Loucy (cell line): ENCODE results near the gene PRIMA1.

Source experiments
- H2AFZ ChIP-seq: fragments of 200-600 bp; sonication (generic); 2 replicates; pipeline ENCODE4 v1.6.0; 2016; ENCODE audit warnings: antibody characterized with exemption, mild to moderate bottlenecking, low read length, moderate library complexity
- H3F3A ChIP-seq: fragments of 200-600 bp; 2 replicates; pipeline ENCODE4 v1.6.0; 2016; ENCODE audit warnings: antibody characterized with exemption, low read depth, mild to moderate bottlenecking
- H3K27me3 ChIP-seq: fragments of 200-600 bp; sonication (generic); 2 replicates; pipeline ENCODE4 v1.6.1; 2014; ENCODE audit warnings: low read length, mild to moderate bottlenecking; ENCODE audit not compliant: insufficient read depth, poor library complexity, severe bottlenecking
- H3K36me3 ChIP-seq: fragments of 200-600 bp; sonication (generic); 2 replicates; pipeline ENCODE4 v1.6.1; 2016; ENCODE audit warnings: low read length; ENCODE audit not compliant: insufficient read depth
- H3K4me1 ChIP-seq: fragments of 200-600 bp; sonication (generic); 2 replicates; pipeline ENCODE4 v1.5.1; 2014; ENCODE audit warnings: low read length, mild to moderate bottlenecking; ENCODE audit not compliant: insufficient read depth, poor library complexity, severe bottlenecking
- H3K4me2 ChIP-seq: fragments of 200-600 bp; sonication (generic); 2 replicates; pipeline ENCODE4 v1.6.0; 2014; ENCODE audit warnings: antibody characterized with exemption, low read length, low read depth, mild to moderate bottlenecking; ENCODE audit not compliant: poor library complexity, severe bottlenecking
- H3K4me3 ChIP-seq: fragments of 200-600 bp; sonication (generic); 2 replicates; pipeline ENCODE4 v1.5.1; 2014; ENCODE audit warnings: low read length, mild to moderate bottlenecking, mixed read lengths; ENCODE audit not compliant: poor library complexity, severe bottlenecking
- H3K79me2 ChIP-seq: fragments of 200-600 bp; sonication (generic); 2 replicates; pipeline ENCODE4 v1.6.1; 2014; ENCODE audit warnings: low read length; ENCODE audit not compliant: insufficient read depth
- H3K9ac ChIP-seq: fragments of 200-600 bp; sonication (generic); 2 replicates; pipeline ENCODE4 v1.6.0; 2014; ENCODE audit warnings: mild to moderate bottlenecking, low read depth, low read length, moderate library complexity; ENCODE audit not compliant: poor library complexity, severe bottlenecking
- H3K9me2 ChIP-seq: fragments of 200-600 bp; sonication (generic); replicated peaks from 2 replicates; pipeline ENCODE4 v1.6.1; 2016; ENCODE audit warnings: low read depth, low read length, mixed read lengths
- H3K9me3 ChIP-seq: fragments of 200-600 bp; sonication (generic); 2 replicates; pipeline ENCODE4 v1.6.1; 2014; ENCODE audit warnings: mild to moderate bottlenecking, antibody characterized with exemption, low read length, low read depth; ENCODE audit not compliant: insufficient read depth
- H4K20me1 ChIP-seq: fragments of 200-600 bp; sonication (generic); 2 replicates; pipeline ENCODE4 v1.6.0; 2014; ENCODE audit warnings: antibody characterized with exemption, low read length, mild to moderate bottlenecking; ENCODE audit not compliant: insufficient read depth, poor library complexity, severe bottlenecking
- EZH2phosphoT487 ChIP-seq: fragments of 200-600 bp; IDR thresholded peaks from 2 replicates; pipeline ENCODE4 v1.6.1; 2018; ENCODE audit warnings: antibody characterized with exemption, mild to moderate bottlenecking, moderate library complexity, borderline replicate concordance
- TF ChIP-seq, protein P1 (sequence below): fragments of 200-600 bp; sonication (generic); conservative IDR thresholded peaks from 2 replicates; pipeline ENCODE4 v1.5.1; 2014; ENCODE audit warnings: mild to moderate bottlenecking, antibody characterized with exemption, low read length

The PRIMA1 gene

DNA sequence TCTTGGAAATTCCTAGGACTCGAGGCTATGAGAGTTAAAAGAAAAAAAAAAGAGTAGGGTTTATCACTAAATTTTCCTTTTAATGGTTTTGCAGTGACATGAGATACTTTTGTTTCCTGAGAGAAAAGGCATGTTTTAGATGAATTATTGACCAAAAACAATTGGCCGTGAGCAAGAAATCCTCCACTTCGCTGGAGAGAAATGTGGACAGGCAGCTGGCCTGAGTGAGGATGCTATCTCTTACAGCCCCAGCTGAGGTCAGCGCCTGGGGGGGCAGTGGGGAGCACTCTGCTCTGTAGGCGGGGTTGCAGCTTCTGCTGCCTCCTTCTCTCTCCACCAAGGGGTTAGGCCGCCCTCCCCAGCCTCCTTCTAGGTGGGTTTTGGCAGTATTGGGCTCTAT lies 54.7 kb downstream of the PRIMA1 start:
- H3F3A ChIP-seq: no peaks in the 10 kb centered on the region
- no peaks in the 10 kb centered on the region for H3K79me2 ChIP-seq
- TF ChIP-seq, protein P1, sequence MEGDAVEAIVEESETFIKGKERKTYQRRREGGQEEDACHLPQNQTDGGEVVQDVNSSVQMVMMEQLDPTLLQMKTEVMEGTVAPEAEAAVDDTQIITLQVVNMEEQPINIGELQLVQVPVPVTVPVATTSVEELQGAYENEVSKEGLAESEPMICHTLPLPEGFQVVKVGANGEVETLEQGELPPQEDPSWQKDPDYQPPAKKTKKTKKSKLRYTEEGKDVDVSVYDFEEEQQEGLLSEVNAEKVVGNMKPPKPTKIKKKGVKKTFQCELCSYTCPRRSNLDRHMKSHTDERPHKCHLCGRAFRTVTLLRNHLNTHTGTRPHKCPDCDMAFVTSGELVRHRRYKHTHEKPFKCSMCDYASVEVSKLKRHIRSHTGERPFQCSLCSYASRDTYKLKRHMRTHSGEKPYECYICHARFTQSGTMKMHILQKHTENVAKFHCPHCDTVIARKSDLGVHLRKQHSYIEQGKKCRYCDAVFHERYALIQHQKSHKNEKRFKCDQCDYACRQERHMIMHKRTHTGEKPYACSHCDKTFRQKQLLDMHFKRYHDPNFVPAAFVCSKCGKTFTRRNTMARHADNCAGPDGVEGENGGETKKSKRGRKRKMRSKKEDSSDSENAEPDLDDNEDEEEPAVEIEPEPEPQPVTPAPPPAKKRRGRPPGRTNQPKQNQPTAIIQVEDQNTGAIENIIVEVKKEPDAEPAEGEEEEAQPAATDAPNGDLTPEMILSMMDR: no peak
- no peak for TF ChIP-seq EZH2phosphoT487
- H3K27me3 ChIP-seq: no peaks in the 10 kb centered on the region
- no peaks in the 10 kb centered on the region for H3K9me2 ChIP-seq
- H3K4me2 ChIP-seq: no peak overlapping the region
- H3K4me1 ChIP-seq: no peaks in the 10 kb centered on the region
- no peak overlapping the region for H3K9ac ChIP-seq
- H2AFZ ChIP-seq: no peak overlapping the region
- no peaks in the 10 kb centered on the region for H3K9me3 ChIP-seq
- H3K4me3 ChIP-seq: no peak overlapping the region
- H3K36me3 ChIP-seq: no peaks in the 10 kb centered on the region
- H4K20me1 ChIP-seq: no peaks in the 10 kb centered on the region

- TF ChIP-seq, protein P1: no peak
- TF ChIP-seq EZH2phosphoT487: no peak
- Histone ChIP-seq H3K4me2 (no peak overlapping the region), H3K36me3 (no peaks in the 10 kb centered on the region), H3K27me3 (no peaks in the 10 kb centered on the region), H3K9me3 (no peaks in the 10 kb centered on the region), H2AFZ (no peak overlapping the region), H3K9me2 (no peaks in the 10 kb centered on the region), H3K4me1 (no peaks in the 10 kb centered on the region), H3F3A (no peaks in the 10 kb centered on the region), H4K20me1 (no peaks in the 10 kb centered on the region), H3K4me3 (no peak overlapping the region), H3K9ac (no peak overlapping the region), H3K79me2 (no peaks in the 10 kb centered on the region)
Observed at GRCh38 chr14:93733231-93733630, 55.1 kb downstream of the PRIMA1 start.

- no peaks in the 10 kb centered on the region for H3F3A ChIP-seq
- no peaks in the 10 kb centered on the region for H3K36me3 ChIP-seq
- no peaks in the 10 kb centered on the region for H3K79me2 ChIP-seq
- H2AFZ ChIP-seq: no peak overlapping the region
- no peak overlapping the region for H3K4me3 ChIP-seq
- no peaks in the 10 kb centered on the region for H3K27me3 ChIP-seq
- H4K20me1 ChIP-seq: no peaks in the 10 kb centered on the region
- no peak overlapping the region for H3K4me2 ChIP-seq
- H3K9ac ChIP-seq: no peak overlapping the region
- H3K9me2 ChIP-seq: no peaks in the 10 kb centered on the region
- TF ChIP-seq, protein P1: no peak
- TF ChIP-seq EZH2phosphoT487: no peak
- no peaks in the 10 kb centered on the region for H3K4me1 ChIP-seq
- H3K9me3 ChIP-seq: no peaks in the 10 kb centered on the region
Observed at GRCh38 chr14:93732524-93732923, 55.8 kb downstream of the PRIMA1 start.
